ENCODE measurements around the gene KRT83.

DNA sequence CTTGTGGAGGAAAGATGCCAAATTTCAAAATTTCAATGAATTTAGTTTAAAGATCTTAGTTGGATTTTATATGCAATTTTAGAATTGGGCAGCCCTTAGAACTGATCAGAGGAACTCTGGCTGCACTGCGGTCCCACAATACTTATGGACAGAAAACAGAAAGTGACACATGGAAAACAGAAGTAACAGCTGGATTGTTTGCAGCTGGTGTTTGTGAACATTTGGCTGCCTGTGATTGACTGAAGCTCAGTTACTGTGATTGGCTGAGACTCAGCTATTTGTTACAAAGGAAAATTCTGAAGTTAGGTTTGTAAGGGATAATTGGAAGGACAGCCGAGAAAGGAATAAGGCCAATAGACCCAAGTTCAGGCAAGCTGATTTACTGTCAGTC is 56.8 kb downstream of the KRT83 start:
- TF ChIP-seq, protein P1, sequence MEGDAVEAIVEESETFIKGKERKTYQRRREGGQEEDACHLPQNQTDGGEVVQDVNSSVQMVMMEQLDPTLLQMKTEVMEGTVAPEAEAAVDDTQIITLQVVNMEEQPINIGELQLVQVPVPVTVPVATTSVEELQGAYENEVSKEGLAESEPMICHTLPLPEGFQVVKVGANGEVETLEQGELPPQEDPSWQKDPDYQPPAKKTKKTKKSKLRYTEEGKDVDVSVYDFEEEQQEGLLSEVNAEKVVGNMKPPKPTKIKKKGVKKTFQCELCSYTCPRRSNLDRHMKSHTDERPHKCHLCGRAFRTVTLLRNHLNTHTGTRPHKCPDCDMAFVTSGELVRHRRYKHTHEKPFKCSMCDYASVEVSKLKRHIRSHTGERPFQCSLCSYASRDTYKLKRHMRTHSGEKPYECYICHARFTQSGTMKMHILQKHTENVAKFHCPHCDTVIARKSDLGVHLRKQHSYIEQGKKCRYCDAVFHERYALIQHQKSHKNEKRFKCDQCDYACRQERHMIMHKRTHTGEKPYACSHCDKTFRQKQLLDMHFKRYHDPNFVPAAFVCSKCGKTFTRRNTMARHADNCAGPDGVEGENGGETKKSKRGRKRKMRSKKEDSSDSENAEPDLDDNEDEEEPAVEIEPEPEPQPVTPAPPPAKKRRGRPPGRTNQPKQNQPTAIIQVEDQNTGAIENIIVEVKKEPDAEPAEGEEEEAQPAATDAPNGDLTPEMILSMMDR (IDR thresholded peaks at IDR 0.05), result no peak
- TF ChIP-seq POLR2A (IDR thresholded peaks at IDR 0.05), result no peak

All from thyroid gland (tissue), 4 donors.